WTC11 (cell line): ENCODE data around the gene INTS15. TPM values are rescaled to one million over a fixed set of nuclear protein-coding genes. Genes with fewer than 3 reads are reported as not detected.

Experiments used
- ATAC-seq: fragments of 200-7000 bp; cut with Tn5 transposase; 2 replicates; pipeline ENCODE4 v1.10.0; 2021; ENCODE audit warnings: mild to moderate bottlenecking, moderate library complexity
- CTCF ChIA-PET: fragments of 300-600 bp; sonication (Branson Sonifier 250); formaldehyde crosslinking; loops from one replicate; lab custom pipeline; 2021; ENCODE audit warnings: antibody characterized with exemption; lab: Charles Lee
- POLR2A ChIA-PET: fragments of 350-600 bp; sonication (Branson Sonifier 250); formaldehyde crosslinking; loops from one replicate; lab custom pipeline; 2021; ENCODE audit warnings: antibody characterized with exemption; lab: Charles Lee
- DNase-seq: peaks from one replicate; pipeline ENCODE4 v3.0.0; 2021; ENCODE audit warnings: low spot score
- H3K27ac Mint-ChIP-seq: 2 replicates; pipeline ENCODE4 v1.8.0; 2021; ENCODE audit warnings: mixed read lengths
- H3K27me3 Mint-ChIP-seq: 2 replicates; pipeline ENCODE4 v1.8.0; 2021; ENCODE audit warnings: low read depth, mild to moderate bottlenecking, moderate library complexity, mixed read lengths
- H3K36me3 Mint-ChIP-seq: 2 replicates; pipeline ENCODE4 v1.8.0; 2021; ENCODE audit warnings: mixed read lengths
- H3K4me1 Mint-ChIP-seq: 2 replicates; pipeline ENCODE4 v1.8.0; 2022; ENCODE audit warnings: mixed read lengths
- H3K4me3 Mint-ChIP-seq: 2 replicates; pipeline ENCODE4 v1.8.0; 2021; ENCODE audit warnings: mild to moderate bottlenecking, moderate library complexity, mixed read lengths
- H3K9me3 Mint-ChIP-seq: 2 replicates; pipeline ENCODE4 v1.8.0; 2021; ENCODE audit warnings: mixed read lengths
- AFF4 ChIP-seq: sonication (generic); formaldehyde crosslinking; IDR thresholded peaks from 2 replicates; pipeline ENCODE4 v1.8.1; 2023; ENCODE audit warnings: mild to moderate bottlenecking, missing genetic modification reagents, borderline replicate concordance
- ARID4B ChIP-seq: sonication (generic); formaldehyde crosslinking; IDR thresholded peaks from 2 replicates; pipeline ENCODE4 v1.8.0; 2023; ENCODE audit warnings: missing genetic modification reagents, mild to moderate bottlenecking, borderline replicate concordance
- ATF1 ChIP-seq: sonication (generic); formaldehyde crosslinking; IDR thresholded peaks from 2 replicates; pipeline ENCODE4 v1.8.1; 2023; ENCODE audit warnings: mild to moderate bottlenecking, moderate library complexity, missing genetic modification reagents
- CDX4 ChIP-seq: fragments of 250-450 bp; sonication (Bioruptor Pico); IDR thresholded peaks from 2 replicates; pipeline ENCODE4 v1.9.0; 2021; ENCODE audit warnings: moderate library complexity, mild to moderate bottlenecking, inconsistent platforms, borderline replicate concordance
- ERG ChIP-seq: fragments of 250-450 bp; sonication (Bioruptor Pico); IDR thresholded peaks from 2 replicates; pipeline ENCODE4 v1.8.0; 2021; ENCODE audit warnings: mild to moderate bottlenecking
- GTF2I ChIP-seq: fragments of 250-450 bp; sonication (Bioruptor Pico); conservative IDR thresholded peaks from 2 replicates; pipeline ENCODE4 v1.4.0; 2021; ENCODE audit warnings: mild to moderate bottlenecking
- PRDM15 ChIP-seq: sonication (generic); formaldehyde crosslinking; IDR thresholded peaks from 2 replicates; pipeline ENCODE4 v1.8.0; 2022; ENCODE audit warnings: missing genetic modification reagents
- ZBTB21 ChIP-seq: sonication (generic); formaldehyde crosslinking; IDR thresholded peaks from 2 replicates; pipeline ENCODE4 v1.8.1; 2023; ENCODE audit warnings: mild to moderate bottlenecking, missing genetic modification reagents, borderline replicate concordance
- ZNF423 ChIP-seq: fragments of 250-450 bp; sonication (Bioruptor Pico); IDR thresholded peaks from 2 replicates; pipeline ENCODE4 v2.1.2; 2022; ENCODE audit warnings: mild to moderate bottlenecking, moderate library complexity
- total RNA-seq: library from RNA; stranded (reverse); gene quantifications from 3 replicates; pipeline ENCODE4 v1.2.3, GENCODE V29; 2021

The INTS15 gene
- total RNA-seq, 1 experiment from 2014 or later, result 28.2 TPM

- TF ChIP-seq ARID4B (CRISPR knock-in tag), result no peak
- TF ChIP-seq CDX4 (CRISPR knock-in tag), result no peak
- no peak for TF ChIP-seq ATF1
- no peak for TF ChIP-seq ZBTB21 (CRISPR knock-in tag)
- TF ChIP-seq PRDM15 (CRISPR knock-in tag), result no peak
- TF ChIP-seq GTF2I (CRISPR knock-in tag), result no peak
These were observed 18.6 kb upstream of the INTS15 start (continued) for GRCh38 chr7:6571160-6571779.

- no peak for TF ChIP-seq AFF4 (CRISPR knock-in tag)
- TF ChIP-seq ZNF423 (CRISPR knock-in tag), result no peak
- TF ChIP-seq ERG (CRISPR knock-in tag), result no peak
- ChIA-PET CTCF (interaction anchor here (0.6 to 5.0 kb wide), 8 partner anchors 10 to 1577 kb away, joined by 3 to 27 read pairs (median 5); partner anchors contain the start of gene INTS15), POLR2A (interaction anchor here (0.6 kb wide), 2 partner anchors 62 to 132 kb away, joined by 3 to 4 read pairs; no protein-coding TSS in a partner anchor)
- H3K27me3 Mint-ChIP-seq, result no peaks in the 10 kb centered on the region
- H3K36me3 Mint-ChIP-seq, result peaks cover 7% of the 10 kb centered on the region
- no peak overlapping the region for H3K27ac Mint-ChIP-seq
- DNase-seq (no peak), ATAC-seq (no peak)
- no peaks in the 10 kb centered on the region for H3K9me3 Mint-ChIP-seq
- no peaks in the 10 kb centered on the region for H3K4me1 Mint-ChIP-seq
- H3K4me3 Mint-ChIP-seq, result no peak overlapping the region
These were observed 14.4 kb upstream of the INTS15 start for GRCh38 chr7:6575281-6576023.
